ENCODE data around the gene DTD1.

DNA sequence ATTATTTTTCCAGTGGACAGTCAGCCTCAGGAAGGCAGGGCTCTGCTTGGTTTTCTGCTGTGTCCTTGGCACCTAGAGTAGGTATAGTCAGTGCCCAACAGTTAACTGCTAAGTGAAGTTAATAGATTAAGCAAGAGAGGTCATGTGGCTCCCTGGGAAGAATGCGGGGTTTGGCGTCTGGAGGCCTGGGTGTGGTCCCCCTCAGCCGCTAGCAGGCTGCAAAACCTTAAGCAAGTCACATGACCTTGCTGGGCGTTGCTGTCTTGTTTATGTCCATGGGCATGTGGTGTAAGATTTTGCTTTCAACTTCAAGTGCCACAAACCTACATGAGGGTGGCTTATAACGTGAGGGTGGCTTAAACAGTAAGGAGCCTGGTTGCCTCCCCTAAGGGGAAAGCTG is 150.2 kb downstream of the DTD1 start:
- no peak for TF ChIP-seq EP300 (IDR thresholded peaks at IDR 0.05)
- TF ChIP-seq CTCF (IDR thresholded peaks at IDR 0.05), result no peak

Data from upper lobe of left lung (tissue), 4 donors.